D721Med (cell line): Measurements from ENCODE around the gene KLK6.
"Not testable (repeated sequence)": the region's sequence is repeated elsewhere in the genome, so short reads cannot be mapped to it uniquely, and the experiment has no call there.

Experiments used
- DNase-seq: peaks from one replicate; pipeline ENCODE4 v3.0.0; 2011; ENCODE audit warnings: low spot score; ENCODE audit not compliant: insufficient read length
- FAIRE-seq: peaks from 2 replicates; lab custom pipeline; 2011; peaks lifted over from hg19 to GRCh38; lab: Jason Lieb, UNC
- CTCF ChIP-seq: IDR thresholded peaks from 2 replicates; pipeline ENCODE4 v1.5.1; 2012; ENCODE audit warnings: mild to moderate bottlenecking, control low read depth; ENCODE audit not compliant: insufficient read depth; ENCODE audit errors: missing control alignments

KLK6 gene

DNA sequence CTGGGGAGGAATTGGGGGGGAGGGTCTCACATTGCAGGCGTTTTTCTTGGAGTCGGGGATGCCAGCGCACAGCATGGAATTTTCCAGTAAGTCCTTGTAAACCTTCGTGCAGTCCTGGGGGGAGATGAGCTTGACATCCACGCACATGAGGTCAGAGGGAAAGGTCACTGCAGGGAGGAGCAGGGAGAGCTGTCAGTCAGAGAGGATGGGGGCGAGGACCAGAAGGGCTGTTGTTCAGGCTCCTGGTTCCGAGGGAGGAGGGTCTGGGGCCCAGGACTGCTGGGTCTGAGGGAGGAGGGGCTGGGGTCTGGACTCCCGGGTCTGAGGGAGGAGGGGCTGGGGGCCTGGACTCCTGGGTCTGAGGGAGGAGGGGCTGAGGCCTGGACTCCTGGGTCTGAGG is 10.4 kb upstream of the KLK6 start:
- FAIRE-seq (no peak), DNase-seq (no peak)
- no peak for TF ChIP-seq CTCF

DNA sequence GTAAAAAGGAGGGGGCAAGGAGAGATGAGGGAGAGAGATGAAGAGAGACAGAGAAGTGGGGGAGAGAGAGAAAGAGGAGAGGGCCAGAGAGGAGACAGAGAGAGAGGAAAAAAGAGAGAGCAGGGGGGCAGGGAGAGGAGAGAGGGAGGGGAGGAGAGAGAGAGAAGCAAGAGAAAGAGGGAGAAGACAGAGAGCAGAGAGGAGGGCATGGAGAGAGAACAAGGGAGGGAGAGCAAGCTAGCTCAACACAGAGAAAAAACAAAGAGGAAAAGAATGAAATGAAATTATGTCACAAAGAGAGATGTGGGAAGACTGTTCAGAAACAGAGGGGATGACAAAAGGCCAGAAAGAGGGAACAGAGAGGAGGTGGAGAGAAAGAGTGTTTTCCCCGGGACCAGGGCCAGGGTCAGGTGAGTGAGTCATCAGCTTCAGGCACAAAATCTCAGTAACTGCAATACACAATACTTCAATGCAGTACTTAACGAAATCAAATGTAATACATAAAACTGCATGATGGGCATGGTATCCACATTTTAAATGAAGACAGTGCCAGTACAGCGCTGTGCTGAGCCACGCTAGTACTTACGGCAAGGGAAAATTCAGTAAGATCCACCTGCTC is 9.5 kb upstream of the KLK6 start:
- DNase-seq, result no peak
- TF ChIP-seq CTCF, result no peak
- FAIRE-seq, result no peak

- no peak for TF ChIP-seq CTCF
- DNase-seq, result no peak
- FAIRE-seq, result no peak
Observed at GRCh38 chr19:50977626-50978025, 8.2 kb upstream of the KLK6 start.

- no peak for FAIRE-seq
- DNase-seq, result no peak
- no peak for TF ChIP-seq CTCF
Observed at GRCh38 chr19:50975766-50976165, 6.4 kb upstream of the KLK6 start.

DNA sequence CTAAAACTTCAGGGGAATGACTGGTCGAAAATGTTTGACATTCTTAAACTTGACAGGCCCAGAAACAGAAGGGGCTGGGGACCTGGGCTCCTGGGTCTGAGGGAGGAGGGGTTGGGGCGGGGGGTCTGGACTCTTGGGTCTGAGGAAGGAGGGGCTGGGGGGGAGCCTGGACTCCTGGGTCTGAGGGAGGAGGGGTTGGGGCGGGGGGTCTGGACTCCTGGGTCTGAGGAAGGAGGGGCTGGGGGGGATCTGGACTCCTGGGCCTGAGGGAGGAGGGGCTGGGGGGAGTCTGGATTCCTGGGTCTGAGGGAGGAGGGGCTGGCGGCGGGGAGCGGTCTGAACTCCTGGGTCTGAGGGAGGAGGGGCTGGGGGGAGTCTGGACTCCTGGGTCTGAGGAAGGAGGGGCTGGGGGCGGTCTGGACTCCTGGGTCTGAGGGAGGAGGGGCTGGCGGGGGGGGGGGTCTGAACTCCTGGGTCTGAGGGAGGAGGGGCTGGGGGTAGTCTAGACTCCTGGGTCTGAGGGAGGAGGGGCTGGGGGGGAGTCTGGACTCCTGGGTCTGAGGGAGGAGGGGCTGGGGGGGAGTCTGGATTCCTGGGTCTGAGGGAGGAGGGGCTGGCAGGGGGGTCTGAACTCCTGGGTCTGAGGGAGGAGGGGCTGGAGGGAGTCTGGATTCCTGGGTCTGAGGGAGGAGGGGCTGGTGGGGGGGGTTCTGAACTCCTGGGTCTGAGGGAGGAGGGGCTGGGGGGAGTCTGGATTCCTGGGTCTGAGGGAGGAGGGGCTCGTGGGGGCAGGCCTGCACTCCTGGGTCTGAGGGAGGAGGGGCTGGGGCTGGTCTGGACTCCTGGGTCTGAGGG is 5.5 kb upstream of the KLK6 start:
- DNase-seq, result no peak
- TF ChIP-seq CTCF, result no peak
- no peak for FAIRE-seq

DNA sequence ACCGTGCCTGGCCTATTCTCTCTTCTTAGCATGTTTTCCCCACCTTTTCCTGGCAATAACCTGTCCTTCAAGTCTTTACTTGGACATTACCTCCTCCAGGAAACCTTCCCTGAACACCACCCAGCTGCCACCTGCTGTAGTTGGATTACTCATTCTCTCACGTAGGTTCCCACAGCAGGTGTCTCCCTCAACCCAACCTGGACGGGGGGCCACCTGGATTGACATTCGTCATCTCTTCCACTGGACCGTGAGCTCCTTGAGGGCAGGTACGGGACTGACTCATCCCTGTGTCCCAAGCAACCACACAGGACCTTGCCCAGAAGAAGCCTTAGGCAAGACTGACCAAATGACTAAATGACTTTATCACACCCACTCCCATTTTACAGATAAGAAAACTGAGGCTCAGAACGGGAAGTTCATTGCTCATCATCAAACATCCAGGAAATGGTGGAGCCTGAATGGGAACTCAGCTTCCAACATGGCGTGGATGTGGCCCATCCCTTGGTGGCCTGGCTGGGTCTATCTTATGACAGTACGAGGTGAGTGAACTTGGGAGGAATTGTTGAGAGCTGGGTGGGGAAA is 3.5 kb upstream of the KLK6 start:
- FAIRE-seq (no peak), DNase-seq (no peak)
- TF ChIP-seq CTCF, result no peak

DNA sequence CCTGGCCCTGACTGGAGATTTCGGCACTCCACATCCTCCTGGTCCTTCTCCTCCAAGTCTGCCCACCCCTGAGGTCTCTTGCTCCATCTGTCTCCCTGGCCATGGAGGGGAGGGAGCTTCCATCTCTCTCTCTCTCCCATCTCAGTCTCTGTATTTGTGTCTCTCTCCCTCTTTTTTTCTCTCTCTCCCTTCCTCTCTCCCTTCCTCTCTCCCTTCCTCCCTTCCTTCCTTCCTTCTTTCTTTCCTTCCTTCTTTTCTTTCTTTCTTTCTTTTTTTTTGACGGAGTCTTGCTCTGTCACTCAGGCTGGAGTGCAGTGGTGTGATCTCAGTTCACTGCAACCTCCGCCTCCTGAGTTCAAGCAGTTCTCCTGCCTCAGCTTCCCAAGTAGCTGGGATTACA is 419 bp upstream of the KLK6 start:
- DNase-seq, FAIRE-seq: not testable (repeated sequence)
